GM19324 (cell line): ENCODE data around the gene MYOF.
"Not testable (repeated sequence)": the region's sequence is repeated elsewhere in the genome, so short reads cannot be mapped to it uniquely, and the experiment has no call there.

Source experiments
- ATAC-seq: cut with Tn5 transposase; IDR thresholded peaks from one replicate; pipeline ENCODE4 v1.9.1; 2021; ENCODE audit warnings: mild to moderate bottlenecking, moderate library complexity; ENCODE audit not compliant: unreplicated experiment, low FRiP score

The MYOF gene

GRCh38 chr10:93358398-93358797, 123.7 kb downstream of the MYOF start:
- ATAC-seq = not testable (repeated sequence)

- no peak for ATAC-seq
Observed at GRCh38 chr10:93357680-93358079, 124.5 kb downstream of the MYOF start.

GRCh38 chr10:93356516-93356915, 125.6 kb downstream of the MYOF start:
- no peak for ATAC-seq

- no peak for ATAC-seq
Observed at GRCh38 chr10:93352638-93353383, 129.3 kb downstream of the MYOF start.

GRCh38 chr10:93346694-93347093, 135.4 kb downstream of the MYOF start:
- ATAC-seq = no peak

- ATAC-seq = no peak
Observed at GRCh38 chr10:93346108-93346507, 136.0 kb downstream of the MYOF start.

GRCh38 chr10:93344691-93345090, 137.4 kb downstream of the MYOF start:
- no peak for ATAC-seq

GRCh38 chr10:93342921-93343320, 139.2 kb downstream of the MYOF start:
- ATAC-seq = no peak

- ATAC-seq = no peak
Observed at GRCh38 chr10:93342366-93342765, 139.8 kb downstream of the MYOF start.

GRCh38 chr10:93337309-93337721, 144.8 kb downstream of the MYOF start:
- no peak for ATAC-seq

- no peak for ATAC-seq
Observed at GRCh38 chr10:93336678-93337077, 145.5 kb downstream of the MYOF start.

- no peak for ATAC-seq
Observed at GRCh38 chr10:93336110-93336509, 146.0 kb downstream of the MYOF start.

GRCh38 chr10:93334901-93335327, 147.2 kb downstream of the MYOF start:
- ATAC-seq = no peak

- ATAC-seq = no peak
Observed at GRCh38 chr10:93334181-93334580, 148.0 kb downstream of the MYOF start.

GRCh38 chr10:93333278-93333978, 148.7 kb downstream of the MYOF start:
- ATAC-seq = no peak

- ATAC-seq = no peak
Observed at GRCh38 chr10:93330824-93331223, 151.3 kb downstream of the MYOF start.

- no peak for ATAC-seq
Observed at GRCh38 chr10:93319896-93320295, 162.2 kb downstream of the MYOF start.

- ATAC-seq = no peak
Observed at GRCh38 chr10:93319096-93319495, 163.0 kb downstream of the MYOF start.

GRCh38 chr10:93315246-93315645, 166.9 kb downstream of the MYOF start:
- ATAC-seq = no peak

- not testable (repeated sequence) for ATAC-seq
Observed at GRCh38 chr10:93314656-93315055, 167.5 kb downstream of the MYOF start.

- ATAC-seq = no peak
Observed at GRCh38 chr10:93313798-93314197, 168.3 kb downstream of the MYOF start.

- ATAC-seq = no peak
Observed at GRCh38 chr10:93309062-93309461, 173.1 kb downstream of the MYOF start.
